Activated naive CD4-positive, alpha-beta T cell treated with anti-CD3 and anti-CD28 coated beads for 36 hours (primary cell): Measurements from ENCODE around the gene ARSK. TPM values are rescaled to one million over a fixed set of nuclear protein-coding genes. Genes with fewer than 3 reads are reported as not detected.

Experiments used
- CTCF ChIA-PET: fragments of 350-600 bp; sonication (Branson Sonifier 250); formaldehyde crosslinking; loops from one replicate; lab custom pipeline; 2021; ENCODE audit warnings: antibody characterized with exemption; lab: Charles Lee
- DNase-seq: peaks from one replicate; pipeline ENCODE4 v3.0.0-alpha.2; 2020
- H3K27ac Mint-ChIP-seq: one replicate; pipeline ENCODE4 v1.8.0; 2021; ENCODE audit warnings: mild to moderate bottlenecking, mixed read lengths
- H3K27me3 Mint-ChIP-seq: one replicate; pipeline ENCODE4 v1.8.0; 2021; ENCODE audit warnings: low read depth, mixed read lengths
- H3K36me3 Mint-ChIP-seq: one replicate; pipeline ENCODE4 v1.8.0; 2021; ENCODE audit warnings: low read depth, mixed read lengths
- H3K4me1 Mint-ChIP-seq: one replicate; pipeline ENCODE4 v1.8.0; 2021; ENCODE audit warnings: low read depth, mixed read lengths
- H3K4me3 Mint-ChIP-seq: one replicate; pipeline ENCODE4 v1.8.0; 2021; ENCODE audit warnings: mild to moderate bottlenecking, moderate library complexity, mixed read lengths
- H3K9me3 Mint-ChIP-seq: one replicate; pipeline ENCODE4 v1.8.0; 2021; ENCODE audit warnings: mixed read lengths
- intact Hi-C: fragments of 100-400 bp; cut with micrococcal nuclease; formaldehyde crosslinking; loops from one replicate; pipeline ENCODE4 v1.15.1; 2023
- total RNA-seq, 2 experiments: library from RNA; stranded (reverse); gene quantifications; one replicate each; pipeline ENCODE4 v1.2.3, GENCODE V29; 2021

The ARSK gene, protein sequence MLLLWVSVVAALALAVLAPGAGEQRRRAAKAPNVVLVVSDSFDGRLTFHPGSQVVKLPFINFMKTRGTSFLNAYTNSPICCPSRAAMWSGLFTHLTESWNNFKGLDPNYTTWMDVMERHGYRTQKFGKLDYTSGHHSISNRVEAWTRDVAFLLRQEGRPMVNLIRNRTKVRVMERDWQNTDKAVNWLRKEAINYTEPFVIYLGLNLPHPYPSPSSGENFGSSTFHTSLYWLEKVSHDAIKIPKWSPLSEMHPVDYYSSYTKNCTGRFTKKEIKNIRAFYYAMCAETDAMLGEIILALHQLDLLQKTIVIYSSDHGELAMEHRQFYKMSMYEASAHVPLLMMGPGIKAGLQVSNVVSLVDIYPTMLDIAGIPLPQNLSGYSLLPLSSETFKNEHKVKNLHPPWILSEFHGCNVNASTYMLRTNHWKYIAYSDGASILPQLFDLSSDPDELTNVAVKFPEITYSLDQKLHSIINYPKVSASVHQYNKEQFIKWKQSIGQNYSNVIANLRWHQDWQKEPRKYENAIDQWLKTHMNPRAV
- 1 to 10 TPM; 4.5 to 5.1 TPM for total RNA-seq

DNA sequence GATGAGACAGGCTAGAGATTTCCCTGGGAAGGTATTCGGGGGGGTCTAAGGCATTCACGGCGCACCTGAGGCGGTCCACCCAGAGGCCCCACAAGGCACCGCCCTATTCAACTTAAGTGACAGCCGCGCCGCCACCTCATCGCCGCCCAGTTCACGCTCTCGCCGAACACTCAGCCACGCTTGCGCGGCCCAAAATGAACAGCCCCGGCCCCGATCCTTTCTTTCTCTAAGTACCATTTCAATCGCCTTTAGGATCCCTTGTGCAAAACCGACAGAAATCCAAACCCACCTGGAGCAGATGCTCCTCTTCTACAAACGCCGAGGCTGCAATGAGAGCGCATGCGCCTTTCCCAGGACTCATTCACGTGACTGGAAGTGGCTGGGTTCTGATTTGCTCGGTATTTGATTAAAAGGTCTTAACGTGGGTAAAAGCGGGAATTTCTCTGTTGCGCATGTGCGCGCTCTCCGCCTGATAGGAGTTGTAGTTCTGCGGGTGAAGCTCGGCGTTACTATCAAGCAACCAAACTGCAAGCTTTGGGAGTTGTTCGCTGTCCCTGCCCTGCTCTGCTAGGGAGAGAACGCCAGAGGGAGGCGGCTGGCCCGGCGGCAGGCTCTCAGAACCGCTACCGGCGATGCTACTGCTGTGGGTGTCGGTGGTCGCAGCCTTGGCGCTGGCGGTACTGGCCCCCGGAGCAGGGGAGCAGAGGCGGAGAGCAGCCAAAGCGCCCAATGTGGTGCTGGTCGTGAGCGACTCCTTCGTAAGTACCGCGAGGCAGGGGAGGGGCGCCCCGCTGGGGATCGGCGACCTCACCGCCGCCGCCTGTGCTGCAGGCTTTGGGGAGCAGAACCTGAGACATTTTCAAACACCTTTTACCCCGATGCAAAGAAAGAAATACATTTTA is at the start of gene ARSK, which contains the start of gene SKIC3:
Gene ARSK (plus strand): TSS at position 455 of the 902 bp plus-strand sequence. CDS start 178 bp downstream, at position 633.
Gene SKIC3 (minus strand): TSS at position 331 of the 902 bp plus-strand sequence. CDS start 7,827 bp downstream, outside the sequence.
- H3K36me3 Mint-ChIP-seq, result peaks cover 5% of the 10 kb centered on the region
- peak; percentile 92 for DNase-seq
- CTCF ChIA-PET, result interaction anchor here (0.6 to 1.2 kb wide), 2 partner anchors 15 to 68 kb away, joined by 3 to 4 read pairs; no protein-coding TSS in a partner anchor
- H3K4me3 Mint-ChIP-seq, result peak within 1 kb of the TSS; percentile 87
- intact Hi-C loops, result loop anchor here (1.0 to 10.0 kb wide), 12 partner anchors 36 to 1628 kb away; partner anchors contain the start of genes CAST, ELL2, GPR150 and KIAA0825
- no peaks in the 10 kb centered on the region for H3K27me3 Mint-ChIP-seq
- H3K9me3 Mint-ChIP-seq, result no peaks in the 10 kb centered on the region
- peaks cover 45% of the 10 kb centered on the region for H3K4me1 Mint-ChIP-seq
- H3K27ac Mint-ChIP-seq, result peak within 1 kb of the TSS; percentile 93

DNA sequence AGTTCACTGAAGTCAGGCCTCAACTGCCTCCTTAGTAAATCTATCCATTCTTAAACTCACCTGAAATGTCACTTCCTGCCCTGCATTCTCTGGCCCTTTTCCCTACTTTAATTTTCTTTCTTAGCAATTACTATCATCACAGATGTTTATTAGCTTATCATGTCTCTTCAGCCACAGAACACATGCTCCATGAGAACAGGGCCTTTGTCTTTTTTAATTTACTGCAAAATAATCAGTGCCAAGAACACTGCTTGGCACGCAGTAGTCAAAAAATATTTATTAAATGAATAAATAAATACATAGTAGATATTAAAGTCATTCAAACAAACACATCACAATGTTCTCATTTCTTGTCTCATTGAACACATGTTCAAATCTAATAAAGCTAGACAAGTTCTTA is 46.4 kb upstream of the ARSK start:
- intact Hi-C loops, result no loop called here
- DNase-seq, result no peak
- H3K9me3 Mint-ChIP-seq, result no peaks in the 10 kb centered on the region
- H3K36me3 Mint-ChIP-seq, result peaks cover 31% of the 10 kb centered on the region
- no peaks in the 10 kb centered on the region for H3K4me1 Mint-ChIP-seq
- no peaks in the 10 kb centered on the region for H3K27me3 Mint-ChIP-seq
- CTCF ChIA-PET, result interaction anchor here (0.7 kb wide), 1 partner anchor 14 kb away, joined by 3 read pairs; no protein-coding TSS in a partner anchor
- H3K27ac Mint-ChIP-seq, result no peak overlapping the region
- H3K4me3 Mint-ChIP-seq, result no peak overlapping the region

DNA sequence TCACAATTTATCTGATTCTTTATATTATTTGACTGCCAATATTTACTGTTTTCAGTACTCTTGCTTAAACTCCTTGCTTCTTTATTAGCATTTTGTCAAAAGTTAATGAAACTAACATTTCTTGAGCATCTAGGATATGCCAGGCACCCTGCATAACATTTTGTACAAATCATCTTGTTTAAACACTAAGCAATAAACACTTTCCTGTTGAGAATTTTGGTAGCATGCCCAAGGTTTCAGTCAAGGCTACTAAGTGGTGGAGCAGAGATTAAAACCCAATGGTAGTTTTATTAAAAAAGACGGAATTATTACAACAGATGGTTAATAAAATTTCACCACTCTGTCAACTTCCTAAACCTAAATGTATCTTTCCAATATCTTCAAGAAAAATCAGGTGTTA is 43.3 kb upstream of the ARSK start:
- Mint-ChIP-seq H3K27me3 (no peaks in the 10 kb centered on the region), H3K9me3 (no peaks in the 10 kb centered on the region)
- intact Hi-C loops, result no loop called here

DNA sequence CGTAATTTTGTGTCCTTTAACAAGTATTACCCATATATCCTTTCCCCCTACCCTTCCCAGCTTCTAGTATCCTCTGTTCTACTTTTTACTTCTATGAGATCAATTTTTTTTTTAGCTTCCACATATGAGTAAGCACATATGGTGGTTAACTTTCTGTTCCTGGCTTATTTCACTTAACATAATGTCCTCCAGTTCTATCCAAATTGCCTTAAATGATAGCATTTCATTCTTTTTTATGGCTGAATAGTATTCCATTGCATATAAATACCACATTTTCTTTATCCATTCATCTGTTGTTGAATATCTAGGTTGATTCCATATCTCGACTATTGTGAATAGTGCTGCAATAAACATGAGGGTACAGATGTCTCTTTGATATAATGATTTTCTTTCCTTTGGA is 36.5 kb upstream of the ARSK start:
- DNase-seq, result no peak
- Mint-ChIP-seq H3K4me1 (no peaks in the 10 kb centered on the region), H3K27ac (no peak overlapping the region), H3K9me3 (no peaks in the 10 kb centered on the region), H3K27me3 (no peaks in the 10 kb centered on the region), H3K36me3 (peaks cover 19% of the 10 kb centered on the region), H3K4me3 (no peak overlapping the region)
- intact Hi-C loops, result no loop called here
- CTCF ChIA-PET, result no interaction called here

More for the DNA sequence above, 43.3 kb upstream of the ARSK start:
- Mint-ChIP-seq H3K36me3 (peaks cover 28% of the 10 kb centered on the region), H3K27ac (no peak overlapping the region), H3K4me1 (no peaks in the 10 kb centered on the region), H3K4me3 (no peak overlapping the region)
- CTCF ChIA-PET, result no interaction called here
- DNase-seq, result no peak

DNA sequence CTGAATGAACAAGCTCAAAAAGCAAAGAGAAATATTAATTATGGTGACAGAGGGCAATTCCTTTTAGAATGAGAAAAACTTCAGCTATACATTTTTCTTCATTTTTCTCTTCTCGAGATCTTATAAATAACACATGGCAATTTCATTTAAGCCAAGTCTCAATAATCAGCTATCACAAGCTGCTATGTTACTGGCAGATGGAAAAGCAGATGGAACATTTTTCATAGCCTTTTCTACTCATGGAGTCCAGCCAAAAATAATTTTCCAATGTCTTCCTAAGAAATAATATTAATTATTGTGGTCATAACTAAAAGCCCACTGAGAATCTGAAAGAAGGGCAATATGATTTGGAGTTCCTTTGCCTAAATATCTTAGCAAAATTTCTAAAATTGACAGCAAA is 35.8 kb upstream of the ARSK start:
- peaks cover 20% of the 10 kb centered on the region for H3K36me3 Mint-ChIP-seq
- DNase-seq, result no peak
- no peaks in the 10 kb centered on the region for H3K9me3 Mint-ChIP-seq
- CTCF ChIA-PET, result no interaction called here
- no peaks in the 10 kb centered on the region for H3K27me3 Mint-ChIP-seq
- intact Hi-C loops, result no loop called here
- H3K4me3 Mint-ChIP-seq, result no peak overlapping the region
- H3K4me1 Mint-ChIP-seq, result no peaks in the 10 kb centered on the region
- H3K27ac Mint-ChIP-seq, result no peak overlapping the region

DNA sequence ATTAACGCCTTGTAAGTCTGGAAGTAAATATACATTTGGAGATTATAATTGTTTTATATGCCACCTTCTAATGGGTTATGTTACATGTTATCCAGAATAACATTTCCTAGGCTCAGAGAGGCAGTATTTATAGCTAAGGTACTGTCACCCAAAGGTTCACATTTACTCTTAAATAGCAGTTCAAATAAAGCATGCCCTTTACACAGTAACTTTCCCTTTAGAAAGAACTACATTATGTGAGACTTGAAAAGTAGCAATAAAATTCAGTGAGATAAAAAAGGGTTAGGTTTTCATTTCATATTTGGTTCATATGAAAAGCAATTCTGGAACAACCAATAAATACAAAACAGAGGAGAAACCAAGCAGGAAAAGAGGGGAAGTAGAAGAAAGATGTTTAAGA is 35.2 kb upstream of the ARSK start:
- Mint-ChIP-seq H3K27me3 (no peaks in the 10 kb centered on the region), H3K4me1 (no peaks in the 10 kb centered on the region), H3K27ac (no peak overlapping the region), H3K36me3 (peaks cover 21% of the 10 kb centered on the region), H3K9me3 (no peaks in the 10 kb centered on the region), H3K4me3 (no peak overlapping the region)
- DNase-seq, result no peak
- intact Hi-C loops, result no loop called here
- CTCF ChIA-PET, result no interaction called here

DNA sequence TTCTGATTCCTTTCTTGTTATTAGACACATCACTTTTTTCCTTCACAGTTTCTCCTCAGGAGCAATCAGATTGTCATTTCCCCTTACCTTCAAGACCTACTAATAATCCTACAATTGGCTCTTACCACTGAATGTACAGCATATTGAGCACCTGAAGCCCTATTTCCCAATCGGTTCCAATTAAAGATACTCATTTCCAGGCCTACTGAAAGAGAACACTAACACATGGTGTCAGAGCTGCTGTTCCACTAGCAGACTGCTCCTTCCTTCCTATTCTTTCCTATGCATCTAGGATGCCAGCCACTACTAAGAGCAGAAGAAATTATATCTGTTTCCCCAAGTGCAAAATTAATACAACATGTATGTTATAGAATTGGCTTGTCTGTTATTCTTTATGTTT is 34.7 kb upstream of the ARSK start:
- Mint-ChIP-seq H3K27ac (no peak overlapping the region), H3K4me3 (no peak overlapping the region), H3K27me3 (no peaks in the 10 kb centered on the region), H3K4me1 (no peaks in the 10 kb centered on the region), H3K36me3 (peaks cover 19% of the 10 kb centered on the region), H3K9me3 (no peaks in the 10 kb centered on the region)
- DNase-seq, result no peak
- CTCF ChIA-PET, result no interaction called here
- intact Hi-C loops, result no loop called here

DNA sequence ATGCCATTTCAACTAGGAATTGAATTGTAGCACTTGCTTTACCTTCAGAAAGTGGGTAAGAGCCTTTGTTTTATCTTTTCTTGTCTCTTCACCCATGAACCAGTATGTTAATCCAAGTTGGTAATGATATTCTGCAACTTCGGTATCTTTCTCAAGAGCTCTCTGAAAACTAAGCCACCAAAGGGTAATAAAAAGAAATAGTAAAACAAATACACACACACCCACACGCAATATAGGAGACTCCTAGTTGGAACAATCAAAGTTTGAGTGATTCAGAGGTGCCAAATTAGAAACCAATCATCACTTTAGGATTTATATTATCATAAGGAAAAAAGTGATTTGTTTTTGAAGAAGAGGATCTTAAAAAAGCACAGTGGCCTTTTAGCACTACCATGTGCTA is 30.5 kb upstream of the ARSK start:
- no peaks in the 10 kb centered on the region for H3K27me3 Mint-ChIP-seq
- DNase-seq, result no peak
- peaks cover 2% of the 10 kb centered on the region for H3K4me1 Mint-ChIP-seq
- CTCF ChIA-PET, result no interaction called here
- intact Hi-C loops, result no loop called here
- no peaks in the 10 kb centered on the region for H3K9me3 Mint-ChIP-seq
- H3K4me3 Mint-ChIP-seq, result no peak overlapping the region
- peaks cover 33% of the 10 kb centered on the region for H3K36me3 Mint-ChIP-seq
- no peak overlapping the region for H3K27ac Mint-ChIP-seq

DNA sequence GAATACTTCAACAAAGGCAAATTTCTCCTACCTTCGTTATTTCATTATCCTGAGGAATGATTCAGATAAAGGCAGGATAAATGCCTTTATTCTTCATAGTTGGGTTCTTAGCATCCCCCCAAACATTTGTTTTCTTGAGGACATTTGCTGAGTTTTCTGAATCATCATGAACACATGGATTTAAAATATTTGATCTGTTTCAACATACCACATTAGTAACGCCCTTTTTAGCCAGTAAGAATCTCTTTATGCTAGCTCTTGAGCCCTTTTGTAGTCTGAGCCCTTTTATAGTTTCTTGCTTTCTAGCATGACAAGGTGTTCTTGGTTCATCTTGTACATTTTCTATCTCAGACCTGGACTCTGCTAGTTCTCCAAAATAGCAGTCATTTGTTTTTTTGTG is 28.0 kb upstream of the ARSK start:
- Mint-ChIP-seq H3K4me1 (peaks cover 2% of the 10 kb centered on the region), H3K36me3 (peaks cover 32% of the 10 kb centered on the region), H3K27ac (no peak overlapping the region), H3K9me3 (no peaks in the 10 kb centered on the region), H3K4me3 (no peak overlapping the region), H3K27me3 (no peaks in the 10 kb centered on the region)
- no peak for DNase-seq
- intact Hi-C loops, result no loop called here
- CTCF ChIA-PET, result interaction anchor here (0.6 kb wide), 1 partner anchor 138 kb away, joined by 3 read pairs; no protein-coding TSS in a partner anchor

DNA sequence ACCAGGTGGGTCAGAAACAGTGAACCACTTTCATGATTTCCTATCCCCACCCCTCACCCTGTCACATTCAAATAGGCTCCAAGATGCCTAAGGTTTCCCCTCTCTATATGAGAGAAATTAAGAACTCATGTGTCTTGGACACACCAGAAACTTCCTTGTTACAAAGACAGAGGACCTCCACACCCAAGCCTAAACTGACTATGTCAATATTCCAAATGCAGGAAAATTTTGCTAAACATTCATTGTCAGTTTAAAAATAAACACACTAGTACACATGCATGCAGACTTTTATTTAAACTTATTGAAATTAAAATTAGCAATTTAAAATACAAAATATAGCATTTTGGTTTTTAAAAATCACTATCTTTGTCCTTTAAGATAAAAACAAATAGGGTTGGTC is 26.3 kb upstream of the ARSK start:
- no peak overlapping the region for H3K4me3 Mint-ChIP-seq
- DNase-seq, result no peak
- intact Hi-C loops, result no loop called here
- CTCF ChIA-PET, result no interaction called here
- no peaks in the 10 kb centered on the region for H3K9me3 Mint-ChIP-seq
- H3K4me1 Mint-ChIP-seq, result peaks cover 8% of the 10 kb centered on the region
- H3K27ac Mint-ChIP-seq, result no peak overlapping the region
- no peaks in the 10 kb centered on the region for H3K27me3 Mint-ChIP-seq
- peaks cover 37% of the 10 kb centered on the region for H3K36me3 Mint-ChIP-seq

DNA sequence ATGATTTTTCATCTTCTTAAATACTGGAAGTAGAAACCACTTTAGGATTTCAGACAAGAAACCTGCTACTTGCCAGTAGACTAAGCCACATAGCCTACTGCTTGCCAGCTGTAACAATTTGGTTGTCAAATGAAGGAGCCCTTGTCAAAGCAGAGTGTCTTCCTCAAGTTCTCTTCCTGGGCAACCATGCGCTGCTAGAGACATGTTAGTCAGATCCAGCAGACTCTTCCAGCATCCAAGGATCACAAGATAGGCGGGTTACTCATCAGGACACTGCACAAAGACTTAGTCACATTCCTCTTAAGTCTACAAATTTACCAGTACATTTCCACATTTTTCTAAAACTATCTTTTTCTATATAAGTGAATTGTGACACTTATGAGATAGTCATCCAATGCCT is 24.5 kb upstream of the ARSK start:
- DNase-seq, result no peak
- CTCF ChIA-PET, result interaction anchor here (1.0 kb wide), 1 partner anchor 92 kb away, joined by 3 read pairs; no protein-coding TSS in a partner anchor
- no peak overlapping the region for H3K27ac Mint-ChIP-seq
- H3K36me3 Mint-ChIP-seq, result peaks cover 47% of the 10 kb centered on the region
- no peak overlapping the region for H3K4me3 Mint-ChIP-seq
- H3K27me3 Mint-ChIP-seq, result no peaks in the 10 kb centered on the region
- H3K4me1 Mint-ChIP-seq, result peaks cover 22% of the 10 kb centered on the region
- intact Hi-C loops, result no loop called here
- no peaks in the 10 kb centered on the region for H3K9me3 Mint-ChIP-seq

DNA sequence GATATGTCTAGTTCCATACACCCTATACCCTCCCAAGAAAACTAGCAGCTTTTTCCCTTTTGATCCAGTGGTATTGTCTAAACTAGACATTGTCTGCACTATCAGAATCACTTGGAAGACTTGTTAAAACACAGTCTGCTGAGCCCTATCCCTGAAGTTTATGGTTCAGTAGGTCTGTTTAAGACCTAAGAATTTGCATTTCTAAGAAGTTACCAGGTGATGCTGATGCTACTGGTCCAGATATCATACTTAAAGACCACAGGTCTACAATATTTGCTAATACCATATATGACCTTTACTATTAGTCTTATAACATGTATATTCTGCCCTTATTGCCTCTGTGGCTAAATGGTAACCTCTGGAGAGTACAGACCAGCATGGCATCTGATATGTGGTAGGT is 23.4 kb upstream of the ARSK start:
- Mint-ChIP-seq H3K4me1 (peaks cover 22% of the 10 kb centered on the region), H3K27ac (no peak overlapping the region), H3K36me3 (peaks cover 48% of the 10 kb centered on the region), H3K4me3 (no peak overlapping the region), H3K9me3 (no peaks in the 10 kb centered on the region), H3K27me3 (no peaks in the 10 kb centered on the region)
- CTCF ChIA-PET, result interaction anchor here (1.0 kb wide), 1 partner anchor 91 kb away, joined by 3 read pairs; no protein-coding TSS in a partner anchor
- no peak for DNase-seq
- intact Hi-C loops, result no loop called here
